ENCODE results near the gene TMEM207. TPM values are rescaled to one million over a fixed set of nuclear protein-coding genes. Genes with fewer than 3 reads are reported as not detected.

Gene TMEM207
- total RNA-seq, 1 donor, result not detected

DNA sequence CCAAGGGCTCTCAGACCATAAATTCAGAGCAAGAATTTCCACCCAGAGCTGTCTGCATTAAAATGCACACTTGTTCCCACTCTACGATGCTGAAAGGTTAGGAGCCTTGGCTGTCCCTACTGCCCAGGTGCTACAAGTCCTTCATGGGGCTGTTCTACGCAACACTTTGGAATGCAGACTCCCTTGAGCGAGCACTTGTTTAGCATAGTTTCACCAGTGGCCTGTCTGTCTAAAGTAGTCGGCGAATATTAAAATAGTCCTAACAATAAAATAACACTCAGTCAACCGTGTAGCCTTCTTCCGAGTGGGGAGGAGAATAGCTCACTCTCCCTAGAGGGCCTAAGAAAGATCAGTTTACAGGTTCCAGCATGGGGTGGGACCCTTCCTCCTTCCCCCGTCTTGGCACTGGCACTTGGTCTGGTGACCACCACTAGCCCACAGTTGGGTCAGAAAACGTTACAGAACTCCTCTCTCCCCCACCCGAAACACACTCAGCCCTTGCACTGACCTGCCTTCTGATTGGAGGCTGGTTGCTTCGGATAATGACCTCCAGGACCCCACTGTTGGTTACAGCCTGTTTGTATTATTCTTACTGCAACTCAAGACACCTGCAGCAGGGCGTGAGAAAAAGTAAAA is 62.0 kb downstream of the TMEM207 start, which contains the start of gene CLDN16:
TSS of gene CLDN16 (plus strand) at position 586 of the 636 bp plus-strand sequence. CDS start 167 bp downstream, outside the sequence.
- DNase-seq (ENCODE audit: low read depth in 2 of 3, low spot score in 2 of 3), result no peak

GRCh38 chr3:190385731-190386688 is 63.7 kb downstream of the TMEM207 start:
- no peak for DNase-seq (ENCODE audit: low read depth in 2 of 3, low spot score in 2 of 3)

DNA sequence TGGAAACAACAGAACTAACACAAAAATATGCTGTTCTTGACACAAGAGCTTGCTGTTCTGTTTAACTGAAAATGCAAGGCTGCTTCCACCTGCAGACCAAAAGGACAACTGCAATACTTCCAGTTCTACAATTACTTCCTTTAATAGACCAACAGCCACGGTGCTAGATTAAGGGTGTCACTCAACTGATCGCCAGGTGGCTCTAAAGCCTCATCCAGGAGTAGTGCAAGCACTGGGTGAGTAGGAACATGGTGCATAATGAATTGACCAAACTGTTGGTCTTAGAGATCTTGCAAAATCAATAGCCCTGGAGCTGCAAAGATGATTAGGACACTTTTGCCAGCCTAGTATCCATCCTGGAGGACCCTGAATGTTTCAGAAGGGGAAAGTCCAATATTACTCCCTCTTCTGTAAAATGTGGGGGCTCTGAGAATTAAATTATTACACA is 65.4 kb downstream of the TMEM207 start:
- DNase-seq (ENCODE audit: low read depth in 2 of 3, low spot score in 2 of 3), result peak in 2 of 3 donors; percentile 47 to 62

DNA sequence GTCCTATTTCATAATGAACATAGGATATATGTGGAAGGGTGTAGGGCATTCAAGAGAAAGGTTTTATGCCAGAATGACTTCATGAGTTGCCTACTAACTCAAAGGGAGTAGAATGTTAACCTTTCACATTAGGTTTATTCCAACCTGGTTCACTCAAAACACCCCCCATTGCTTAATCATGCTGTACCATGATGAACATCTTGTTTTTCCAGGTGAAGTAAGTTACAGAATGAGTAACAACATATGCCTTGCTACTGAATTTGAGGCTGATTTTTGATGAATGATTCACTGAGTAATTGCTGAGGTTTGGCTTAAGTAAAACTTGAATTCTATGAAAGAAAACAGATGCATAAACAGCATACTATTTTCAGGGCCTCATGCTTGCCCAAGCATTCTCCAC is 67.6 kb downstream of the TMEM207 start:
- DNase-seq (ENCODE audit: low read depth in 2 of 3, low spot score in 2 of 3), result no peak

DNA sequence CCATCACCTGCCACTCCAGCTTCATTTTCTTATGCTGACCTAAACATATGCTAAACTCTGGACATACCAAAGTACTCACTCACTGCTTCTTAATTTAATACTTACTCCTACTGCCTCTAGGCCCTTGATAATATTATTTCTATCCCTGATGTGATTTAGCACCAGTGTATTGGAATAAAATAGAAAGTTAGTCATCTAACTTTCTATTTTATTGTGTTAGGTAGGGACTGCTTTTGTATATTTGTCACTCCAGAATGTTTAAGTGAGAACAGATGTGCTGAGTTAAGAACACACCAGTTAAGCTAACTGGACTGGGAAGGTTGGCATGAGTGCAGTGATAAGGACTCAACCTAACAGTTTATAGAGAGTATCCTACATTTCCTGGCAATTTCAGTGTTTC is 68.3 kb downstream of the TMEM207 start:
- DNase-seq (ENCODE audit: low read depth in 2 of 3, low spot score in 2 of 3), result no peak

GRCh38 chr3:190380184-190380583 is 69.5 kb downstream of the TMEM207 start:
- no peak for DNase-seq (ENCODE audit: low read depth in 2 of 3, low spot score in 2 of 3)

Other genes starting within 250 kb of the TMEM207 start
- not detected for gene CLDN1, start 127.5 kb downstream of the TMEM207 start, total RNA-seq
- gene CLDN16, start 61.7 kb downstream of the TMEM207 start, total RNA-seq, result not detected
- 10.5 TPM for gene IL1RAP, start 64.2 kb upstream of the TMEM207 start, total RNA-seq